HepG2 (cell line): ENCODE data around the gene TMCO4. TPM values are rescaled to one million over a fixed set of nuclear protein-coding genes. Genes with fewer than 3 reads are reported as not detected.

Source experiments
- ATAC-seq: fragments of 200-7000 bp; cut with Tn5 transposase; 3 replicates; pipeline ENCODE4 v1.9.1; 2020; ENCODE audit warnings: mild to moderate bottlenecking, moderate library complexity
- Bru-seq: library from RNA; stranded (reverse); fragments of 400-500 nt; gene quantifications from one replicate; lab custom pipeline; 2021; lab: Mats Ljungman, UMichigan
- BruChase-seq, 2 experiments: library from RNA; stranded (reverse); fragments of 400-500 nt; gene quantifications; one replicate each; lab custom pipeline; 2021; lab: Mats Ljungman, UMichigan
- BruUV-seq: library from RNA; stranded (reverse); fragments of 400-500 nt; replicated peaks from 2 replicates; lab custom pipeline; 2021; lab: Mats Ljungman, UMichigan
- CTCF ChIA-PET: fragments of 300-600 bp; formaldehyde crosslinking; extraction: SDS; loops from one replicate; lab custom pipeline; 2021; ENCODE audit warnings: low total read pairs, inconsistent platforms, low intra/inter-chr PET ratio; lab: Yijun Ruan, JAX
- POLR2A ChIA-PET: fragments of 350-600 bp; sonication (Branson Sonifier 250); formaldehyde crosslinking; loops from one replicate; lab custom pipeline; 2020; ENCODE audit warnings: antibody characterized with exemption, inconsistent platforms; lab: Yijun Ruan, JAX
- DNase-seq: peaks from one replicate; pipeline ENCODE4 v3.0.0-alpha.2; 2015; ENCODE audit warnings: low spot score
- FAIRE-seq: peaks from 3 replicates; lab custom pipeline; 2011; peaks lifted over from hg19 to GRCh38; lab: Jason Lieb, UNC
- H2AFZ ChIP-seq: one replicate; pipeline ENCODE4 v1.6.1; 2011; ENCODE audit warnings: low read length, inconsistent platforms
- H3K27ac ChIP-seq: fragments of 300-600 bp; 3 replicates; pipeline ENCODE4 v1.8.0; 2011; ENCODE audit warnings: mixed run types, mild to moderate bottlenecking, mixed read lengths, low read length, inconsistent platforms; ENCODE audit not compliant: insufficient read depth; ENCODE audit errors: extremely low read length
- H3K27me3 ChIP-seq, 2 experiments: fragments of 200-600 bp in 1 of 2; 2 replicates in 1 of 2; 3 replicates in 1 of 2; pipeline versions ENCODE4 v1.6.0 to v1.8.0; 2011; ENCODE audit warnings: low read length in 2 of 2, mild to moderate bottlenecking in 2 of 2, moderate library complexity in 2 of 2, inconsistent platforms in 1 of 2; ENCODE audit not compliant: insufficient read depth in 2 of 2, control insufficient read depth in 1 of 2
- H3K36me3 ChIP-seq, 2 experiments: fragments of 200-600 bp in 1 of 2; replicated peaks in 1 of 2; 2 replicates in 1 of 2; 3 replicates in 1 of 2; pipeline versions ENCODE4 v1.5.1 to v1.8.0; 2011; ENCODE audit warnings: low read length in 2 of 2, inconsistent platforms in 1 of 2; ENCODE audit not compliant: insufficient read depth in 2 of 2, control insufficient read depth in 1 of 2
- H3K4me1 ChIP-seq: 2 replicates; pipeline ENCODE4 v1.5.1; 2012; ENCODE audit warnings: low read length, inconsistent platforms; ENCODE audit not compliant: insufficient read depth
- H3K4me2 ChIP-seq: 2 replicates; pipeline ENCODE4 v1.6.0; 2011; ENCODE audit warnings: low read depth, low read length, inconsistent platforms
- H3K4me3 ChIP-seq, 3 experiments: fragments of 200-600 bp in 1 of 3; sonication (generic), shearing (Covaris generic) in 1 of 3; replicated peaks in 1 of 3; 2 replicates each; pipeline ENCODE4 v1.5.1; 2011 to 2016; ENCODE audit warnings: low read length in 3 of 3, inconsistent platforms in 2 of 3, low read depth in 2 of 3, mild to moderate bottlenecking in 2 of 3, control low read depth in 1 of 3, mixed read lengths in 1 of 3; ENCODE audit not compliant: insufficient read depth in 1 of 3
- H3K79me2 ChIP-seq: one replicate; pipeline ENCODE4 v1.6.1; 2011; ENCODE audit warnings: low read length, inconsistent platforms; ENCODE audit not compliant: insufficient read depth
- H3K9ac ChIP-seq: 2 replicates; pipeline ENCODE4 v1.6.0; 2011; ENCODE audit warnings: mild to moderate bottlenecking, low read depth, low read length, inconsistent platforms; ENCODE audit not compliant: insufficient read depth
- H3K9me3 ChIP-seq: 2 replicates; pipeline ENCODE4 v1.5.1; 2012; ENCODE audit warnings: mild to moderate bottlenecking, low read length
- H4K20me1 ChIP-seq: 2 replicates; pipeline ENCODE4 v1.6.0; 2011; ENCODE audit warnings: inconsistent platforms, mild to moderate bottlenecking, low read length, moderate library complexity; ENCODE audit not compliant: insufficient read depth
- ARID2 ChIP-seq: sonication (generic); formaldehyde crosslinking; IDR thresholded peaks from 2 replicates; pipeline ENCODE4 v1.8.1; 2022; ENCODE audit warnings: mild to moderate bottlenecking, missing genetic modification reagents, borderline replicate concordance
- BRD4 ChIP-seq: sonication (generic); formaldehyde crosslinking; IDR thresholded peaks from 2 replicates; pipeline ENCODE4 v1.4.0; 2020; ENCODE audit warnings: missing genetic modification reagents
- CREB1 ChIP-seq, 2 experiments: fragments of 450-650 bp in 1 of 2; IDR thresholded peaks; 2 replicates each; pipeline ENCODE4 v1.6.1; 2016 to 2017; ENCODE audit warnings: control low read depth in 1 of 2, mild to moderate bottlenecking in 1 of 2, missing compliant biosample characterization in 1 of 2, missing genetic modification characterization in 1 of 2
- DMAP1 ChIP-seq: IDR thresholded peaks from 2 replicates; pipeline ENCODE4 v1.6.1; 2016
- ERF ChIP-seq: IDR thresholded peaks from 2 replicates; pipeline ENCODE4 v1.6.1; 2018; ENCODE audit warnings: missing biosample characterization, missing genetic modification reagents
- JUN ChIP-seq: sonication (generic); formaldehyde crosslinking; IDR thresholded peaks from 2 replicates; pipeline ENCODE4 v1.4.0; 2020; ENCODE audit warnings: mild to moderate bottlenecking, missing genetic modification reagents
- KDM6A ChIP-seq: IDR thresholded peaks from 2 replicates; pipeline ENCODE4 v1.6.1; 2016; ENCODE audit warnings: low read depth
- RAD21 ChIP-seq: fragments of 450-650 bp; formaldehyde crosslinking; IDR thresholded peaks from 2 replicates; pipeline ENCODE4 v1.5.0; 2020; ENCODE audit warnings: mild to moderate bottlenecking
- SP140L ChIP-seq: sonication (generic); formaldehyde crosslinking; IDR thresholded peaks from 2 replicates; pipeline ENCODE4 v1.4.0; 2020; ENCODE audit warnings: missing genetic modification reagents, borderline replicate concordance
- YY1 ChIP-seq: IDR thresholded peaks from 2 replicates; pipeline ENCODE4 v1.6.1; 2011; ENCODE audit warnings: low read length, low read depth, moderate library complexity, mild to moderate bottlenecking; ENCODE audit not compliant: insufficient read depth, insufficient replicate concordance
- ZNF101 ChIP-seq: sonication (generic); formaldehyde crosslinking; IDR thresholded peaks from 2 replicates; pipeline ENCODE4 v1.4.0; 2020; ENCODE audit warnings: mild to moderate bottlenecking, low read depth, missing genetic modification reagents, borderline replicate concordance
- ZNF124 ChIP-seq: sonication (generic); formaldehyde crosslinking; IDR thresholded peaks from 2 replicates; pipeline ENCODE4 v1.4.0; 2020; ENCODE audit warnings: missing genetic modification reagents
- ZNF160 ChIP-seq: sonication (generic); formaldehyde crosslinking; IDR thresholded peaks from 2 replicates; pipeline ENCODE4 v1.8.0; 2022; ENCODE audit warnings: mild to moderate bottlenecking, inconsistent platforms, missing genetic modification reagents
- ZNF17 ChIP-seq: sonication (generic); formaldehyde crosslinking; IDR thresholded peaks from 2 replicates; pipeline ENCODE4 v1.5.0; 2020; ENCODE audit warnings: mild to moderate bottlenecking, missing genetic modification reagents
- ZNF383 ChIP-seq: sonication (generic); formaldehyde crosslinking; IDR thresholded peaks from 2 replicates; pipeline ENCODE4 v1.4.0; 2020; ENCODE audit warnings: missing genetic modification reagents, mild to moderate bottlenecking, borderline replicate concordance
- ZNF652 ChIP-seq: IDR thresholded peaks from 2 replicates; pipeline ENCODE4 v1.6.1; 2016; ENCODE audit warnings: low read depth, borderline replicate concordance
- ZNF737 ChIP-seq: sonication (generic); formaldehyde crosslinking; IDR thresholded peaks from 2 replicates; pipeline ENCODE4 v1.5.0; 2020; ENCODE audit warnings: missing genetic modification reagents, mild to moderate bottlenecking, borderline replicate concordance
- ZNF747 ChIP-seq: sonication (generic); formaldehyde crosslinking; IDR thresholded peaks from 2 replicates; pipeline ENCODE4 v1.8.1; 2023; ENCODE audit warnings: missing genetic modification reagents, mild to moderate bottlenecking, borderline replicate concordance
- WGBS: methylation state at CpG from one replicate; pipeline ENCODE4 v1.1.6; 2017; ENCODE audit warnings: low lambda C conversion rate; 5-methylcytosine and 5-hydroxymethylcytosine counted together
- in situ Hi-C: cut with HindIII; loops from 2 replicates; pipeline ENCODE4 v1.10.0; 2017; ENCODE audit warnings: low pct_unique_long_range_greater_than_20kb; ENCODE audit not compliant: extremely low pct_ligation_motif_present
- intact Hi-C: fragments of 100-400 bp; cut with micrococcal nuclease; formaldehyde crosslinking; loops from one replicate; pipeline ENCODE4 v1.10.0; 2022; ENCODE audit not compliant: unreplicated experiment
- long read RNA-seq, 2 experiments: library from RNA in 1 of 2; library from polyadenylated mRNA in 1 of 2; stranded (forward) in 1 of 2; unstranded in 1 of 2; transcript quantifications; one replicate each; pipeline ENCODE4 v2.0.0, GENCODE V29; 2019 to 2022
- polyA minus RNA-seq, 3 experiments: library from RNA; depleted of rRNA, polyadenylated mRNA; stranded (reverse); fragments of >200 nt; gene quantifications; 2 replicates each; pipeline ENCODE4 v1.2.3, GENCODE V29; 2011; ENCODE audit warnings: low replicate concordance in 1 of 3
- polyA plus RNA-seq, 8 experiments: library from polyadenylated mRNA; depleted of rRNA in 3 of 8; stranded (reverse) in 7 of 8; unstranded in 1 of 8; fragments of >200 nt; fragmentation: Illumina TruSeq in 4 of 8; extraction: Trizol in 4 of 8; gene quantifications; 2 replicates each; pipeline versions ENCODE4 v1.2.1 to v1.2.3, GENCODE V29; 2011 to 2016; ENCODE audit warnings: low read depth in 4 of 8, missing spikeins in 1 of 8, mixed read lengths in 1 of 8; ENCODE audit not compliant: insufficient read depth in 1 of 8
- total RNA-seq, 5 experiments: library from RNA; depleted of rRNA; stranded (reverse); fragments of >200 nt; fragmentation: Illumina TruSeq; extraction: Trizol; gene quantifications; 2 replicates each; pipeline ENCODE4 v1.2.3, GENCODE V29; 2016; ENCODE audit warnings: low read depth in 1 of 5
- TF ChIP-seq, protein P1 (sequence below): sonication (generic); formaldehyde crosslinking; IDR thresholded peaks from 2 replicates; pipeline ENCODE4 v1.4.0; 2020; ENCODE audit warnings: missing genetic modification reagents

Gene TMCO4
- total RNA-seq (2016; rRNA removed; fragmentation: Illumina TruSeq; extraction: Trizol) (3.9 and 4.1 TPM in 2 replicates), polyA plus RNA-seq (2011; rRNA removed) (2.1 and 3.3 TPM in 2 replicates), polyA minus RNA-seq (2011; rRNA and poly(A)+ RNA removed; ENCODE audit: low replicate concordance) (5.4 and 25.9 TPM in 2 replicates), Bru-seq, nascent RNA (percentile 40 among the genes with signal in this experiment), BruChase-seq, experiment 1, labeled RNA remaining after a 6-hour chase (percentile 41 among the genes with signal in this experiment), BruChase-seq, experiment 2, labeled RNA remaining after a 2-hour chase (percentile 46 among the genes with signal in this experiment)
- 2.2 and 2.4 TPM in 2 replicates for total RNA-seq (2016; cell fraction: cytosol; rRNA removed; fragmentation: Illumina TruSeq; extraction: Trizol; ENCODE audit: low read depth)
- 4.4 and 6.1 TPM in 2 replicates for total RNA-seq (2016; cell fraction: insoluble cytoplasmic fraction; rRNA removed; fragmentation: Illumina TruSeq; extraction: Trizol)
- total RNA-seq (2016; cell fraction: membrane; rRNA removed; fragmentation: Illumina TruSeq; extraction: Trizol), result 3.6 and 4.0 TPM in 2 replicates
- 5.2 and 5.6 TPM in 2 replicates for total RNA-seq (2016; cell fraction: nucleus; rRNA removed; fragmentation: Illumina TruSeq; extraction: Trizol)
- polyA plus RNA-seq (2011; cell fraction: cytosol; rRNA removed), result 2.3 and 3.3 TPM in 2 replicates
- 4.8 and 6.1 TPM in 2 replicates for polyA plus RNA-seq (2011; cell fraction: nucleus; rRNA removed)
- 1.3 and 1.9 TPM in 2 replicates for polyA plus RNA-seq (2012)
- 2.0 and 2.4 TPM in 2 replicates for polyA plus RNA-seq (2016; cell fraction: cytosol; fragmentation: Illumina TruSeq; extraction: Trizol; ENCODE audit: low read depth)
- polyA plus RNA-seq (2016; cell fraction: insoluble cytoplasmic fraction; fragmentation: Illumina TruSeq; extraction: Trizol; ENCODE audit: low read depth), result 2.8 and 3.9 TPM in 2 replicates
- polyA plus RNA-seq (2016; cell fraction: membrane; fragmentation: Illumina TruSeq; extraction: Trizol; ENCODE audit: low read depth), result 3.1 and 3.5 TPM in 2 replicates
- polyA plus RNA-seq (2016; cell fraction: nucleus; fragmentation: Illumina TruSeq; extraction: Trizol; ENCODE audit: insufficient read depth, low read depth), result 5.0 and 6.3 TPM in 2 replicates
- polyA minus RNA-seq (2011; cell fraction: cytosol; rRNA and poly(A)+ RNA removed), result 2.5 and 2.6 TPM in 2 replicates
- polyA minus RNA-seq (2011; cell fraction: nucleus; rRNA and poly(A)+ RNA removed), result 1.5 and 3.6 TPM in 2 replicates
- long read RNA-seq, experiment 1, partial matches to known transcripts, result 0 of 2 reads
- long read RNA-seq, experiment 1, other reads (novel, unspliced or antisense), result 2 of 2 reads
- long read RNA-seq, experiment 2, partial matches to known transcripts, result 2 of 12 reads
- long read RNA-seq, experiment 2, other reads (novel, unspliced or antisense), result 10 of 12 reads

DNA sequence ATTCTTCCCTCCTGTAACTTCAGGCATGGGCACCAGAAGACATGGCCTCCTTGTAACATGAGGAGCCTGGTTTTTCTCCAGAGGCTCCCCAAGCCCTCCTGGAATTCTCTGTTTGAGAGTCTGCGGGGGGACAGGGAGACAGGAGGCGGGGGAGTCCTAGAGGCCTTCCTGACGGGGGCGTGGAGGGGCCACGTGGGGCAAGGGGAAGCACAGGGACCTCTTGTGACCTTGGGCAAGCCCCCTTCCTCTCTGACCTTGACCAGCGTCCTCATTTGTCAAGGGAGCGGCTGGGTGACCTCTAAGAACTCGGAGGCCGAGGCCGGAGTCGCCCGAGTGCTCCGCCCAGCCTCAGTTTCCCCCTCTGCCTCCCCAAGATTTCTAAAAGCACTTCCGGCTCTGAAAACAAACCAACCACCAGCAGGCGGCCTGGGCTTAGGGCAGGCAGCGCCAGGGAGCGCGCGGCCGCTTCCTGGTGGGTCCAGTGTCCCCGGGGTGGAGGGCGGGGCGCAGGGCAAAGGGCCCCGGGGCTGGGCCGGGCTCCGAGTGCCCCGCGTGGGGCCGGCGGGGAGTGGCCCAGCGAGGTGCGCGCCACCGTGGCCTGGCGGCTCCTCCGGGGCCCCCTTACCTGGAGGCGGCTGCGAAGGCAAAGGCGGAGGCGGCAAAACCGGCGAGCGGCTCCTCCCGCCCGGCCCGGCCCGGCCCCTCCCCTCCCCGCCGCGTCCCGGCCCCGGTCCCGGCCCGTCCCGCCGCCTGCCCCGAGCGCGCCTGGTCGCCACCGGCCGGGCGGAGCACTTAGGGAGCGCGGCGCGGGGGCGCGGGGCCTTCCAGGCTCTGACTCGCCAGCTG, at the start of gene TMCO4:
TMCO4 (minus strand) TSS at position 687 of the 846 bp plus-strand sequence. CDS start 19,158 bp downstream, outside the sequence.
- peak within 1 kb of the TSS; percentile 63 for H3K9ac ChIP-seq
- H3K9me3 ChIP-seq, result no peaks in the 10 kb centered on the region
- H4K20me1 ChIP-seq, result no peaks in the 10 kb centered on the region
- peaks cover 38% of the 10 kb centered on the region for H3K4me1 ChIP-seq
- CTCF ChIA-PET, result no interaction called here
- peak within 1 kb of the TSS; percentile 88 for H3K4me2 ChIP-seq
- no peaks in the 10 kb centered on the region for H3K79me2 ChIP-seq
- DNase-seq (peak; percentile 56), FAIRE-seq (no peak), ATAC-seq (peak; percentile 91)
- peak within 1 kb of the TSS; percentile 57 for H3K27ac ChIP-seq
- intact Hi-C loops, result no loop called here
- H3K36me3 ChIP-seq, result no peaks in the 10 kb centered on the region
- no peak within 1 kb of the TSS for H2AFZ ChIP-seq
- peaks cover 2 to 21% of the 10 kb centered on the region in 2 experiments; a peak in 3 of 5 replicates for H3K27me3 ChIP-seq
- H3K4me3 ChIP-seq, result peak within 1 kb of the TSS; percentile 63 to 80 (median 73)
- in situ Hi-C loops, result no loop called here
- 1% methylated on average over 10 of the region's 70 CpGs for WGBS
- POLR2A ChIA-PET, result no interaction called here
- BruUV-seq, result no TSS peak
- no peak for TF ChIP-seq ZNF101 (CRISPR knock-in tag)
- TF ChIP-seq, protein P1, sequence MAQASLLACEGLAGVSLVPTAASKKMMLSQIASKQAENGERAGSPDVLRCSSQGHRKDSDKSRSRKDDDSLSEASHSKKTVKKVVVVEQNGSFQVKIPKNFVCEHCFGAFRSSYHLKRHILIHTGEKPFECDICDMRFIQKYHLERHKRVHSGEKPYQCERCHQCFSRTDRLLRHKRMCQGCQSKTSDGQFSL, result no peak
- TF ChIP-seq BRD4 (CRISPR knock-in tag), result no peak
- no peak for TF ChIP-seq ZNF160
- peak; percentile 5; the same call in 1 of the 2 replicates for TF ChIP-seq DMAP1 (CRISPR knock-in tag)
- TF ChIP-seq ZNF124, result no peak
- no peak for TF ChIP-seq JUN (CRISPR knock-in tag)
- TF ChIP-seq ARID2 (CRISPR knock-in tag), result no peak
- TF ChIP-seq ZNF17 (CRISPR knock-in tag), result no peak
- TF ChIP-seq ZNF747 (CRISPR knock-in tag), result no peak
- TF ChIP-seq ZNF652 (CRISPR knock-in tag), result no peak
- no peak for TF ChIP-seq SP140L (CRISPR knock-in tag)
- TF ChIP-seq ZNF737 (CRISPR knock-in tag), result no peak
- no peak; the same call in 1 of the 2 replicates for TF ChIP-seq RAD21
- TF ChIP-seq CREB1 (IDR thresholded peaks at IDR 0.05), result no peak
- TF ChIP-seq CREB1 (CRISPR knock-in tag; IDR thresholded peaks at IDR 0.05), result no peak
- TF ChIP-seq KDM6A (CRISPR knock-in tag), result no peak
- TF ChIP-seq ZNF383 (CRISPR knock-in tag), result no peak
- TF ChIP-seq YY1, result no peak
- TF ChIP-seq ERF (CRISPR knock-in tag), result no peak
